Vagina (tissue), 2 donors: Measurements from ENCODE around the gene PARP9.

Experiments used
- POLR2A ChIP-seq, 2 donors: fragments of 450-650 bp; IDR thresholded peaks; one replicate each; pipeline ENCODE4 v1.6.1; 2017; ENCODE audit warnings: antibody characterized with exemption in 2 of 2, mild to moderate bottlenecking in 2 of 2, moderate library complexity in 2 of 2
- TF ChIP-seq, protein P1 (sequence below), 3 experiments: fragments of 450-650 bp in 2 of 3; fragments of 200-600 bp in 1 of 3; sonication (generic) in 1 of 3; IDR thresholded peaks; one replicate each; pipeline ENCODE4 v1.5.1; 2017 to 2019; ENCODE audit warnings: antibody characterized with exemption in 3 of 3, mild to moderate bottlenecking in 2 of 3, moderate library complexity in 2 of 3

DNA sequence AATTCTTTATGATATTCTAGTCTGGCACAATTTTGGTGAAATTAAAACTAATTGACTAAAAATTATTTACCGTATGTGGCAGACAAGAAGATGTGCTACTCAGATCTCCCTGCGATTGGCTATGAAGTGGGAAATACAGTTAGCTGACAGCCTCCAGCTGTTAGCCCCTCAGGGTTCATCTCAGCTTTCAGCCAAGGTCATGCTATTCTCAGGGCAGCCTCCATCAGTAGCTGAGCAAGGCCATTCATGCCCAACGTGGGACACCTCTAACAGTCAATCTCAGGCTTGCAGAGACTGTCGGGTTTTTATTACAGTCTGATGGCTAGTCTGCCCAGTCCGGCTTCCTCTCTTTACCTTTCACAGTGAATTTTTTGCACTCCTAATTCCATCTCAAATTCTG is 6.7 kb downstream of the PARP9 start:
- TF ChIP-seq, protein P1, sequence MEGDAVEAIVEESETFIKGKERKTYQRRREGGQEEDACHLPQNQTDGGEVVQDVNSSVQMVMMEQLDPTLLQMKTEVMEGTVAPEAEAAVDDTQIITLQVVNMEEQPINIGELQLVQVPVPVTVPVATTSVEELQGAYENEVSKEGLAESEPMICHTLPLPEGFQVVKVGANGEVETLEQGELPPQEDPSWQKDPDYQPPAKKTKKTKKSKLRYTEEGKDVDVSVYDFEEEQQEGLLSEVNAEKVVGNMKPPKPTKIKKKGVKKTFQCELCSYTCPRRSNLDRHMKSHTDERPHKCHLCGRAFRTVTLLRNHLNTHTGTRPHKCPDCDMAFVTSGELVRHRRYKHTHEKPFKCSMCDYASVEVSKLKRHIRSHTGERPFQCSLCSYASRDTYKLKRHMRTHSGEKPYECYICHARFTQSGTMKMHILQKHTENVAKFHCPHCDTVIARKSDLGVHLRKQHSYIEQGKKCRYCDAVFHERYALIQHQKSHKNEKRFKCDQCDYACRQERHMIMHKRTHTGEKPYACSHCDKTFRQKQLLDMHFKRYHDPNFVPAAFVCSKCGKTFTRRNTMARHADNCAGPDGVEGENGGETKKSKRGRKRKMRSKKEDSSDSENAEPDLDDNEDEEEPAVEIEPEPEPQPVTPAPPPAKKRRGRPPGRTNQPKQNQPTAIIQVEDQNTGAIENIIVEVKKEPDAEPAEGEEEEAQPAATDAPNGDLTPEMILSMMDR (IDR thresholded peaks at IDR 0.05): no peak
- TF ChIP-seq POLR2A (IDR thresholded peaks at IDR 0.05): no peak
